ENCODE data around the gene DDX31.
A peak's percentile ranks its signal among the peaks of the same experiment; 100 is the strongest.

The DDX31 gene

GRCh38 chr9:132697230-132697629 lies 27.4 kb upstream of the DDX31 start:
- no peaks in the 10 kb centered on the region for H3K27me3 Mint-ChIP-seq
- no peak overlapping the region for H3K4me3 Mint-ChIP-seq
- no peaks in the 10 kb centered on the region for H3K4me1 Mint-ChIP-seq
- no peak for DNase-seq (ENCODE audit: low spot score in 2 of 2)
- H3K27ac Mint-ChIP-seq: no peak overlapping the region
- peaks cover 18% of the 10 kb centered on the region for H3K9me3 Mint-ChIP-seq
- ATAC-seq (ENCODE audit: low read depth): no peak
- peaks cover 4% of the 10 kb centered on the region for H3K36me3 Mint-ChIP-seq

GRCh38 chr9:132694144-132694543 lies 24.4 kb upstream of the DDX31 start:
- H3K9me3 Mint-ChIP-seq: peaks cover 18% of the 10 kb centered on the region
- DNase-seq (ENCODE audit: low spot score in 2 of 2): no peak
- H3K4me3 Mint-ChIP-seq: no peak overlapping the region
- ATAC-seq (ENCODE audit: low read depth): peak; percentile 81
- no peaks in the 10 kb centered on the region for H3K4me1 Mint-ChIP-seq
- no peaks in the 10 kb centered on the region for H3K27me3 Mint-ChIP-seq
- H3K27ac Mint-ChIP-seq: no peak overlapping the region
- peaks cover 9% of the 10 kb centered on the region for H3K36me3 Mint-ChIP-seq

GRCh38 chr9:132690696-132691095 lies 20.9 kb upstream of the DDX31 start:
- no peaks in the 10 kb centered on the region for H3K9me3 Mint-ChIP-seq
- ATAC-seq (ENCODE audit: low read depth) (no peak), DNase-seq (ENCODE audit: low spot score in 2 of 2) (no peak)
- no peaks in the 10 kb centered on the region for H3K4me1 Mint-ChIP-seq
- H3K36me3 Mint-ChIP-seq: peaks cover 20% of the 10 kb centered on the region
- no peak overlapping the region for H3K27ac Mint-ChIP-seq
- no peaks in the 10 kb centered on the region for H3K27me3 Mint-ChIP-seq
- H3K4me3 Mint-ChIP-seq: no peak overlapping the region

DNA sequence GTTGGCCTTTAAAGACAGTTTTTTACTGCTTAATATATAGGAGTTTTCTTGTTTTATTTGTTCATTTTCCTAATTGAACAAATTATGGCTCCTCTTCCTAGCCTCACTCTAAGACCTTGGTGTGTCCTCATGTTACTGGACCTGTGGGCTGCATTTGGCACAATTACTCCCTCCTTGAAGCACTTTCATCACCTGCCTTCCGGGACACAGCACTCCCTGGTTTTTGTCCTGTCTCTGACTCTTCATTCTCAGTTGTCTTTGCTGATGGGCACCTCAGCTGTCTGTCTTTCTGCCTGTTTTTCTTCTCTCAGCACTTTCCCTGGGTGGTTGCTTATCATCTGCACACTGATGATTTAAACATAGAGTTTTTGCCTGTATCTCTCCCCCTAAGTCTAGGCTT lies 14.1 kb upstream of the DDX31 start:
- H3K4me1 Mint-ChIP-seq: peaks cover 5% of the 10 kb centered on the region
- H3K27ac Mint-ChIP-seq: no peak overlapping the region
- DNase-seq (ENCODE audit: low spot score in 2 of 2) (no peak), ATAC-seq (ENCODE audit: low read depth) (no peak)
- peaks cover 27% of the 10 kb centered on the region for H3K36me3 Mint-ChIP-seq
- H3K4me3 Mint-ChIP-seq: no peak overlapping the region
- no peaks in the 10 kb centered on the region for H3K9me3 Mint-ChIP-seq
- H3K27me3 Mint-ChIP-seq: no peaks in the 10 kb centered on the region

DNA sequence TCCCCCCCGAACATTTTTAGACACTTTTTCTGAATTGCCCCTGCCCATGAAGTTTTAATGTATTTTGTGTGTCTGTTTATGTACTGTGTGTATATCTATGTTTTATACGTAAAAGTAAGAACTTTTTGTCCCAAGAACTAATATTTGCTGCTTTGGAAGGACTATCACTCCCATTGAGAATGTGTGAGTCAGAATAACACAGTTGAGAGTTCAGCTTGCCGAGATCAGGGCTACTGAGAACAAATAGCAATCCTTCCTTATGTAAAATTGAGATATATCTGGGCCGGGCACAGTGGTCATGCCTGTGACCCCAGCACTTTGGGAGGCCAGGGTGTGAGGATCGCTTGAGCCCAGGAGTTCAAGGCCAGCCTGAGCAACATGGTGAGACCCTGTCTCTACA lies 11.8 kb upstream of the DDX31 start:
- no peak overlapping the region for H3K27ac Mint-ChIP-seq
- DNase-seq (ENCODE audit: low spot score in 2 of 2) (no peak), ATAC-seq (ENCODE audit: low read depth) (no peak)
- no peak overlapping the region for H3K4me3 Mint-ChIP-seq
- H3K36me3 Mint-ChIP-seq: peaks cover 19% of the 10 kb centered on the region
- H3K4me1 Mint-ChIP-seq: peaks cover 10% of the 10 kb centered on the region
- H3K27me3 Mint-ChIP-seq: no peaks in the 10 kb centered on the region
- H3K9me3 Mint-ChIP-seq: no peaks in the 10 kb centered on the region

- DNase-seq (ENCODE audit: low spot score in 2 of 2): no peak
- no peak overlapping the region for H3K4me3 Mint-ChIP-seq
- peaks cover 10% of the 10 kb centered on the region for H3K4me1 Mint-ChIP-seq
- H3K9me3 Mint-ChIP-seq: no peaks in the 10 kb centered on the region
- no peaks in the 10 kb centered on the region for H3K27me3 Mint-ChIP-seq
- no peak overlapping the region for H3K27ac Mint-ChIP-seq
- peaks cover 16% of the 10 kb centered on the region for H3K36me3 Mint-ChIP-seq
- ATAC-seq (ENCODE audit: low read depth): no peak
Measured at GRCh38 chr9:132679946-132680625, 10.3 kb upstream of the DDX31 start.

- no peaks in the 10 kb centered on the region for H3K27me3 Mint-ChIP-seq
- peaks cover 16% of the 10 kb centered on the region for H3K4me1 Mint-ChIP-seq
- no peak for ATAC-seq (ENCODE audit: low read depth)
- H3K4me3 Mint-ChIP-seq: no peak overlapping the region
- H3K9me3 Mint-ChIP-seq: no peaks in the 10 kb centered on the region
- no peak for DNase-seq (ENCODE audit: low spot score in 2 of 2)
- no peak overlapping the region for H3K27ac Mint-ChIP-seq
- peaks cover 6% of the 10 kb centered on the region for H3K36me3 Mint-ChIP-seq
Measured at GRCh38 chr9:132677976-132678375, 8.2 kb upstream of the DDX31 start.

- peaks cover 4% of the 10 kb centered on the region for H3K36me3 Mint-ChIP-seq
- H3K4me3 Mint-ChIP-seq: no peak overlapping the region
- no peaks in the 10 kb centered on the region for H3K27me3 Mint-ChIP-seq
- H3K27ac Mint-ChIP-seq: no peak overlapping the region
- ATAC-seq (ENCODE audit: low read depth) (no peak), DNase-seq (ENCODE audit: low spot score in 2 of 2) (no peak)
- peaks cover 29% of the 10 kb centered on the region for H3K4me1 Mint-ChIP-seq
- H3K9me3 Mint-ChIP-seq: no peaks in the 10 kb centered on the region
Measured at GRCh38 chr9:132674485-132674884, 4.7 kb upstream of the DDX31 start.

GRCh38 chr9:132673355-132673754 lies 3.6 kb upstream of the DDX31 start:
- Mint-ChIP-seq H3K9me3 (no peaks in the 10 kb centered on the region), H3K27me3 (no peaks in the 10 kb centered on the region), H3K27ac (peak overlapping the region; percentile 69), H3K4me1 (peaks cover 27% of the 10 kb centered on the region), H3K4me3 (no peak overlapping the region), H3K36me3 (peaks cover 1% of the 10 kb centered on the region)
- DNase-seq (ENCODE audit: low spot score in 2 of 2) (no peak), ATAC-seq (ENCODE audit: low read depth) (no peak)

DNA sequence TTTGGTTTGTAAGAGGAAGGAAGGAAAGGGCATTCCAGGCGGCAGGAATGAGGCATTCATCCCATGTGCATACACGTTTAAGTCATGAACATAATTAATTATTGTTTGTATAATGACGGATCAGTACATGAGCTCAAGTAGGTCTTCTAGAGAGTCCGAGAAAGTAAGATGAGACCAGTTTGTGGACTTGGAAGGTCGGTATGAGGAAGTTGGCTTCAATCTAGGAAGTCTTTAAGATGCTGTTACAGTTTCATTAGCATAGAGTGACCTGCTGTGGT lies 2.6 kb upstream of the DDX31 start:
- no peaks in the 10 kb centered on the region for H3K9me3 Mint-ChIP-seq
- DNase-seq (ENCODE audit: low spot score in 2 of 2): no peak
- H3K4me3 Mint-ChIP-seq: no peak overlapping the region
- no peaks in the 10 kb centered on the region for H3K27me3 Mint-ChIP-seq
- no peak for ATAC-seq (ENCODE audit: low read depth)
- H3K36me3 Mint-ChIP-seq: peaks cover 1% of the 10 kb centered on the region
- H3K27ac Mint-ChIP-seq: peak overlapping the region; percentile 97
- H3K4me1 Mint-ChIP-seq: peaks cover 28% of the 10 kb centered on the region

GRCh38 chr9:132671620-132672412 lies 2.0 kb upstream of the DDX31 start:
- peak overlapping the region; percentile 91 for H3K4me3 Mint-ChIP-seq
- H3K4me1 Mint-ChIP-seq: peaks cover 25% of the 10 kb centered on the region
- peak overlapping the region; percentile 97 for H3K27ac Mint-ChIP-seq
- H3K9me3 Mint-ChIP-seq: no peaks in the 10 kb centered on the region
- ATAC-seq (ENCODE audit: low read depth) (no peak), DNase-seq (ENCODE audit: low spot score in 2 of 2) (no peak)
- H3K36me3 Mint-ChIP-seq: peaks cover under 1% of the 10 kb centered on the region
- H3K27me3 Mint-ChIP-seq: no peaks in the 10 kb centered on the region

DNA sequence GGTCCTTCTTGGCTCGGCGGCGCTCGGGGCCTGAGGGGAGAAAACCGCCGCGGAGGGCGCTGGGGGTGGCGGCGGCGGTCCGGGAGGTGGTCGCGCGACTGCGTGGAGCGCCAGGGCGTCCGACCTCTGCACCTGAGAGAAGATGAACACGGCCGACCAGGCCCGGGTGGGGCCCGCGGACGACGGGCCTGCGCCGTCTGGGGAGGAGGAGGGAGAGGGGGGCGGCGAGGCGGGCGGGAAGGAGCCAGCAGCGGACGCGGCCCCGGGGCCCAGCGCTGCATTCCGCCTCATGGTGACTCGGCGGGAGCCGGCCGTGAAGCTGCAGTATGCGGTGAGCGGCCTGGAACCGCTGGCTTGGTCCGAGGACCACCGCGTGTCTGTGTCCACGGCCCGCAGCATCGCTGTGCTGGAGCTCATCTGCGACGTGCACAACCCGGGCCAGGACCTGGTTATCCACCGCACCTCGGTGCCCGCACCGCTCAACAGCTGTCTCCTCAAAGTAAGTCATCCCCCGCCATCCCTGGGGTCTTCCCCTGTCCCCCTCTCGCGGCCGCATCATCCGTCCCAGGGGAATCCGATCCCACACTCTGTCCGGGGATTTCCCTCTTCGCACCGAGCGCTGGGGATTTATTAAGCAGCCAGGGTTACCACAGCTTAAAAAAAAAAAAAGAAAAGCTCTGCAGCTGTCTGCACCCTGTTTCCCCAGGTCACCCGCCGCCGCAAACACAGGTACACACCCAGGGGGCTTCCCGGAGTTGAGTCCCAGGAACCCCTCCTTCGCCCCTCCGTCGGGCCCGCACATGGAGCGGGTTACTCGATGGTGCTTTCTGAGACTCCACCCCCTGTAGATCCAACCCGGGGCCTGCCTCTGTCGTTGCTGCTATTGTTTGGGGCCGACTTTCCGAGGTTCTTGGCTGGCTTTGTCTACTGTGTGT lies 941 bp upstream of the DDX31 start, which contains the start of gene GTF3C4:
TSS of gene GTF3C4 (plus strand) at position 8 of the 935 bp plus-strand sequence. CDS start at position 143, 135 bp downstream.
- Mint-ChIP-seq H3K36me3 (no peaks in the 10 kb centered on the region), H3K4me1 (peaks cover 26% of the 10 kb centered on the region), H3K27ac (peak within 1 kb of the TSS; percentile 97), H3K9me3 (no peaks in the 10 kb centered on the region), H3K27me3 (no peaks in the 10 kb centered on the region), H3K4me3 (peak within 1 kb of the TSS; percentile 91)
- ATAC-seq (ENCODE audit: low read depth): peak; percentile 54
- DNase-seq (ENCODE audit: low spot score in 2 of 2): peak; percentile 65 to 69

GRCh38 chr9:132669319-132669697 lies 475 bp downstream of the DDX31 start:
- Mint-ChIP-seq H3K9me3 (no peaks in the 10 kb centered on the region), H3K4me1 (peaks cover 27% of the 10 kb centered on the region), H3K4me3 (peak overlapping the region; percentile 91), H3K27ac (peak overlapping the region; percentile 97), H3K36me3 (no peaks in the 10 kb centered on the region), H3K27me3 (no peaks in the 10 kb centered on the region)
- DNase-seq (ENCODE audit: low spot score in 2 of 2): no peak
- no peak for ATAC-seq (ENCODE audit: low read depth)

DNA sequence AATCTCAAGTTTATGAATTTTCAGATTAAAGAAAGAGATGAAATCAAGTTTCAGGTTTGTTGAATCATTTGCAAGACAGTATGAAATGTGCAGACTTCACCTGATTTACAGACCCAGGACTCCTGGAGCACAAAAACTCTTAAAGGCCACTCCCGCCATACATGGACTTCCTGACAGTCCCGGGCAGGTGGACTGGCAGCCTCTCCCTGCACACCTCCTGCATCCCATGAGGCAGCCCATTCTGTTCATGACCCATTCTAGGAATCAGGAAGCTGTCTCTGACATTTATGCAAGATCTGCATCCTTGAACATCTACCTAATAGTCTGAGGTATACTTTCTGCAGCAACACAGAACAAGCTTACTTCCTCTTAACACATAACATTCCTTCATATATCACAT lies 5.9 kb downstream of the DDX31 start:
- Mint-ChIP-seq H3K27me3 (no peaks in the 10 kb centered on the region), H3K4me1 (peaks cover 8% of the 10 kb centered on the region), H3K27ac (no peak overlapping the region), H3K36me3 (peaks cover 6% of the 10 kb centered on the region), H3K4me3 (no peak overlapping the region), H3K9me3 (no peaks in the 10 kb centered on the region)
- ATAC-seq (ENCODE audit: low read depth) (no peak), DNase-seq (ENCODE audit: low spot score in 2 of 2) (no peak)

Measured in memory B cell (primary cell).